GM23248 (cell line): ENCODE measurements around the gene RAB35.

ENCODE experiments used
- EZH2 ChIP-seq: fragments of 200-600 bp; sonication (generic); IDR thresholded peaks from 2 replicates; pipeline ENCODE4 v1.6.1; 2018; ENCODE audit warnings: antibody characterized with exemption, mild to moderate bottlenecking; ENCODE audit not compliant: insufficient read depth, poor library complexity, severe bottlenecking
- EZH2phosphoT487 ChIP-seq: fragments of 200-600 bp; sonication (generic); IDR thresholded peaks from 2 replicates; pipeline ENCODE4 v1.6.1; 2018; ENCODE audit warnings: antibody characterized with exemption, moderate library complexity, mild to moderate bottlenecking, low read depth; ENCODE audit not compliant: insufficient read depth

GRCh38 chr12:120079411-120080400 lies 36.8 kb downstream of the RAB35 start:
- TF ChIP-seq EZH2 (no peak), EZH2phosphoT487 (no peak)
